T-helper 1 cell treated with Interleukin-12 subunit alpha and Interleukin-12 subunit beta and Interleukin-4 antibody, amounts not matched to agents 30 ng/mL and 1 ng/mL, for 36 hours (primary cell): ENCODE data around the gene CER1. TPM values are rescaled to one million over a fixed set of nuclear protein-coding genes. Genes with fewer than 3 reads are reported as not detected.
"Not testable (repeated sequence)": the region's sequence is repeated elsewhere in the genome, so short reads cannot be mapped to it uniquely, and the experiment has no call there.

Experiments
- intact Hi-C: fragments of 100-400 bp; cut with micrococcal nuclease; formaldehyde crosslinking; loops from one replicate; pipeline ENCODE4 v1.15.1; 2024
- total RNA-seq: library from RNA; stranded (reverse); gene quantifications from 2 replicates; pipeline ENCODE4 v1.2.3, GENCODE V29; 2022

Gene CER1
- total RNA-seq, 1 donor from 2014 or later = not detected

DNA sequence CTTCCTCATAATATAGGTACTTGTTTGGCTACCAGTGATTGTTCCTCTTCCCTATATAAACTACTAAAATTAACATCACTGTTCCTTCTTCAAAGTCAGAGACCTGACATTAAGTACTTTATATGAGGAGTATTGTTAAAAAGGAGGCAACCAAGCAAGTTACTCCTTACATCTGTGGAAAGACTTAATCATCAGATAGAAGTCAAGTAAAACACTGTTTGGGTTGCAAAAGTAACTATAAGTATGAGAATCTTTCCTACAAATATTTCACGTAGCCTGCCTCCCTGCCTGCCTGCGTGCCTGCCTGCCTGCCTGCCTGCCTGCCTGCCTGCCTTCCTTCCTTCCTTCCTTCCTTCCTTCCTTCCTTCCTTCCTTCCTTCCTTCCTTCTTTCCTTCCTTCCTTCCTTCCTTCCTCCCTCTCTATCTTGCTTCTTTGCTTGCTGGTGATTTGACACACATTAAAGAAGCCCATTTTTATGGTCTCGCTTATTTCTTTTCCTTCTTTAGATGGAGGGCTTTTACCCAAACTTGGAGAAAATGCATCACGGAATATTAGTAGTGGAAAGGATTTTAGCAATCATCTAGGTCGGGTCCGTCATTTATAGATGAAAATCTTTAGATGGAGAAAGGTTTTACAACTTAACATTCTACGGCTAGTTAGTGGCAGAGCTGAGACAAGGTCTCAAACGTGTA lies 3.2 kb downstream of the CER1 start:
- intact Hi-C loops = no loop called here

DNA sequence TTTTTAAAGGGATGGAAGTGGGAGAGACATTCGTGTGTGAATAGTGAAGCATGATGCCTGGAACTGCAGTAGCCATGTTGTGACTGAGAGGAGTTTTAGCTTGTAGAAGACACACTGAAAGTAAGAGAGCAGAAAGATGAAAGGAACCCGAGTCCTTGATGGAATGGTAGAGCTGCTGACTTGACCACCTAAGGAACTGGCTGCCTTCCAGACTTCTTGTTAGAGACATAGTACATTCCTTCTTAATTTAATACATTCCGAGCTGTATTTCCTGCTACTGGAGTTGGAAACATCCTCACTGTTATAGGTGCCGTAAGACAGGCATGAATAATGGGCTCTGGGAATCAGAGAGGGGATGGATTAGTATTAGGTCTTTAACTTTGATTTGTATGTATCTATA lies 7.4 kb downstream of the CER1 start:
- intact Hi-C loops = no loop called here

DNA sequence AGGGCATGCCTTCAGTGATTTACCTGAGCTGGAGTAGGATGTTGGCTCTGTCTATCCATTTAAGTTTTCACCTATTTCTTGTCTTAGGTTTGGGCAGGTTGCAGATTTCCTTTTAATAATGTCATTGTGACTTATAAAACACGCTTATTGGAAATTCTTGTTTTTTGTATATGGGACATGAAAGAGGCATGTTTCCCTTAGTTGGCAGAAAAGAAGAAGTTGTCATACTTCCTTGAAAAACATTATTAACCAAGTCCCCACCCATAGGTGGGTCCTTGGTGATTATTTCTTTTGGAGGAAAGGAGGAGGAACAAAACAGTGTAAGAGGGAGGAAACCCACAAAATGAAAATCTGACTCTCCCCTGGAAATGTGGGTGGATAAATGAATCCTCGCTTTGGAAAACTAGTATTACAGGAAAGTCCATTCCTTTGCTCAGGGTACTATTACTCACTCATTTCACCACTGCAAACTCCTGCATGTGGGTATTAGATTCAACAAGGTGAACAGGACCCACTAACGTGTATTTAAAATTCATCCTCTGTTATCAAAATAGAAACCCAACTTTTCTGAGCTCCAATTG lies 9.3 kb downstream of the CER1 start:
- intact Hi-C loops = no loop called here

DNA sequence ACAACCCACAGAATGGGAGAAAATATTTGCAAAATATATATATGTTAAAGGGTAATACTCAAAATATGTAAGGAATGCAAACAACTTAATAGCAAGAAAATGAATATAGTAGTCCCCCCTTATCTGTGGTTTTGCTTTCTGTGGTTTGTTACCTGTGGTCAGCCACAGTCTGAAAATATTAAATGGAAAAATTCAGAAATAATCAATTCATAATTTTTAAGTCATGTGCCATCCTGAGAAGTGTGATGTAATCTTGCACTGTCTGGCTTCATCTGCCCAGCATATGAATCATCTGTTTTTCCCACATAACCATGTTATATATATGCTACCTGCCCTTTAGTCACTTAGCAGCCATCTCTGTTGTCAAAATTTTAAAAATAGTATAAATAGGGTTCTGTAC lies 11.7 kb downstream of the CER1 start:
- intact Hi-C loops = no loop called here

DNA sequence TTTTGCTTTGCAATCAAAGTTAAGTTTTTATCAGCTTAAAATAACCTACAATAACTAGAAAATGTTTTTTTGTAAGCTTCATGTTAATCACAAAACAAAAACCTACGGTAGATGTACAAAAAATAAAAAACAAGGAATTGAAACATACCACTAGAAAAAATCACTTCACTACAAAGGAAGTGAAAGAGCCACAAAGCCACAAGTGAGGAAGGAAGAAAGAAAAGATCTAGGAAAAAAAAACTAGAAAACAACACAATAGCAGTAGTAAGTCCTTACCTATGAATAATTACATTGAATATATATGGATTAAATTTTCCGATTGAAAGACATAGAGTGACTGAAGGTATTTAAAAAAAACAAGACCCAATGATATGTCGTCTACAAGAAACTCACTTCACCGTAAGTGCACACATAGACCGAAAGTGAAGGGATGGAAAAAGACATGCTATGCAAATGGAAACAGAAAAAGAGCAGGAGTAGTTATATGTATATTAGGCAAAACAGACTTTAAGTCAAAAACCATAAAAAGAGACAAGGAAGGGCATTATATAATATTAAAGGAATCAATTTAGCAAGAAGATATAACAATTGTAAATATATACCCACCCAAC lies 15.9 kb downstream of the CER1 start:
- intact Hi-C loops = no loop called here

DNA sequence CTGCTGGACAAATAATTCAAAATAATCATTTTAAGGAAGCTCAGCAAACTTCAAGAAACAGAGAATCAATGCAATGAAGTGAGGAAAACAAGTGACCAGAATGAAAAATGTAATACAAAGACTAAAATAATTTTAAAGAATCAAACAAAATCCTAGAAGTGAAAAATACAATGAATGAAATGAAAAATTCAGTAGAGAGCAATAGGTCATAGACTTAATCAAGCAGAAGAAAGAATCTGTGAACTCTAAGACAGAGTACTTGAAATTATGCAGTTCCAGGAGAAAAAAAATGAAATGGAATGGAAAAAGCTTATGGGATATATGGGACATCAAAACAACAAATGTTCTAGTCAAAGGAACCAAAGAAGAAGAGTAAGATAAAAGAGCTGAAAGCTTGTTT lies 17.5 kb downstream of the CER1 start:
- intact Hi-C loops = no loop called here

DNA sequence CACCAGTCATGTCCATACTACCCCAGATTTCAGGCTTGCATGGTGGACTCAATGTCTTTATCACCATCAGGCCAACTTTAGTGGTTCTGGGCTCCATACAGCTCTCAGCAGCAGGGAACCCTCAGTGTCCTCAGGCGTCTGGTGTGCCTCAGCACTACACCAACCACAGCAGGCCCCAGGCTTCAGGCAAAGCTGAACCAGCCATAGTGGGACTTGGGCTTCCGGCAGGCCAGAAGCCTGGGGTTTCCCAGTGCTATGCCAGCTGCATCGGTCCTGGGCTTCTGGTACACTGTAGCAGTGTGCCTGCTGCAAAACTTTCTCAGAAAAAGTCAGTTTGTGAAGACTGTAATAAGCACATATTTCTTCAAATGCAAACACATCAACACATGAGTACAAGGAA lies 18.3 kb downstream of the CER1 start:
- intact Hi-C loops = no loop called here

DNA sequence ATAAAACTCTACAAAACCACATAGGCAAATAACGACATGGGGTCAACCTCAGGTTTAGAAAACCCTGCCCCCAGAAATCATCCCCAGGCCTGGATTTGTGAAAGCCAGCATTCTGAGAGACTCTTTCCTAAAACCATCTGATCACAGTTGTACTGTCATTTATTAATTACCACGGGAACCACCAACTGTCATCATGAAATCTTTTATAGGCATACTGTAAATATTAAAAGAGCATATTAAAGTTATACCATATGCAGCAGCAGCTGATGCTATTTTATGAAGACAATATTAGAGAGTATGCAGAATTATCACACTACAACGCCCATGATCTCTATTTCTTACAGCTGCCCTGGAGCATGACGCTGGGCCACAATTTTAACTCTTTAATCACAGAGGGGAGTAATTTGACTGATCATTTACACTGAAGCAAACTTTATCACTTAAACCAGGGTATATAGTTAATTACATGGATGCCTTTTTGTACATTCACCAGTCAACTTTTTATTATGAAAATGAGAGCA lies 20.3 kb downstream of the CER1 start:
- intact Hi-C loops = no loop called here

DNA sequence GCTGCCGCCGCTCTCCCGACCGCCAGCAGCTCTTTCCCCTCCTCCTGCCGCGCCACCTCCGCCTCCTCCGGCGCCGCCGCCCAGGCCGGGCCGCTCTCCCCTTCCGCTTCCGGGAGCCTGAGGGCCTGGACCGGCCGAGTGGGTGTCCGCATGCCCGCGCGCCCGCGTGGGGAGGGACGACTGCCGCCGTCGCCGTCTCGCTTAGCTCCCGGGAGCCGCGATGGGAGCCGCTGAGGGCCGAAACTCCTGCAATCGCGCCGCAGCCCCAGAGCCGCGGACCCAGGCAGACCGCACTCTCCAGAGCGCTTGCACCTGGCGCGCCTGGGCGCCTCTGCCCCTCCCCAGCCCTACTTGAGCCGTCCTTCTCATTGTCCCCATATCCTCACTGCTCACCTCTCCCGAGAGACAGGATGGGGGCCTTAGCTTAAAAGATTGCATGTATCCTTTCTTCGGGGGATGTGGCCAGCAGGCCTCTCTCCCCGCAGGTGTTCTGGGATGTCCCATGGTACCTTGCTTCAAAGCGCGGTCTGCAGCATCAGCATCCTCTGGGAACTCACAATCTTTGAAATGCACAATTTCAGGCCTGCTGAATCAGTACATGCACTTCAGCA lies 29.2 kb downstream of the CER1 start, which contains the start of gene ZDHHC21:
TSS of gene ZDHHC21 (minus strand) at position 182 of the 611 bp plus-strand sequence. CDS start 19,092 bp downstream, outside the sequence.
- intact Hi-C loops = loop anchor here (1.0 to 10.0 kb wide), 7 partner anchors 37 to 818 kb away; no protein-coding TSS in a partner anchor

DNA sequence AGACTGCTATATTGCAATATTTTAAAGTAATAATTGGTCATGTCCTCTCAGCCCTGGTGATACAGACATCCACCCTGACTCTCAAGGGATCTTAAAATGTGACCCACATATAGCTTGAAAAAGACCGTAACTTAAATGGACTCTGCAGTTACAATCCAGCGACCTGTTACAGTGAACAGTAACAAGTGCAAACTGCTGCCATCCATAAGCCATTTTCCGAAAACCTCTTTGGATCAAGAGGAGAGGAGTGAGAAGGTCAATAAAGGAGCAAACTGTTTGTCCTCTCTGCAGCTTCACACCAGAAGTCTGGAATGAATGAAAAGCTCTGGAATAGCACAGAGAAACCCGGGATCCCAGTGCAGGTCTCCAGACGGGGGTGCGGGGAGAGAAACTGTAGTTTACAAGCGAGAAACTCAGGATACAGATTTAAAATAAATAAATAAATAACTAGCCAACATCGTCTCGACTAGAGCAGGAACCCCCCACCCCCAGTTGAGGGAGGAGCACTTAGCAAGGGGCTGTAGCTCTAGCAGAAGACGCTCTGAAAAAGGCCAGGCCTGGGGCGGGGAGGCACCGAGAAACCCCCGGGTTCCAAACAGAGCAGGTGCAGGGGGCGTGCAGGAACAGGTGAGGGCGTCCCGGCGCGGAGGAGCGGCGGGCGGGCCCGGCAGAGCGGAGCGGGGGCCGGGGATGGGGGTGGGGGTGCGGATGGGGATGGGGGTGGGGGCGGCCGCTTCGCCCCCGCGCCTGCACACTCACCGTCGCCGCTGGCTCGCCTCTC lies 29.9 kb downstream of the CER1 start:
- intact Hi-C loops = loop anchor here (1.0 to 10.0 kb wide), 7 partner anchors 36 to 819 kb away; no protein-coding TSS in a partner anchor

DNA sequence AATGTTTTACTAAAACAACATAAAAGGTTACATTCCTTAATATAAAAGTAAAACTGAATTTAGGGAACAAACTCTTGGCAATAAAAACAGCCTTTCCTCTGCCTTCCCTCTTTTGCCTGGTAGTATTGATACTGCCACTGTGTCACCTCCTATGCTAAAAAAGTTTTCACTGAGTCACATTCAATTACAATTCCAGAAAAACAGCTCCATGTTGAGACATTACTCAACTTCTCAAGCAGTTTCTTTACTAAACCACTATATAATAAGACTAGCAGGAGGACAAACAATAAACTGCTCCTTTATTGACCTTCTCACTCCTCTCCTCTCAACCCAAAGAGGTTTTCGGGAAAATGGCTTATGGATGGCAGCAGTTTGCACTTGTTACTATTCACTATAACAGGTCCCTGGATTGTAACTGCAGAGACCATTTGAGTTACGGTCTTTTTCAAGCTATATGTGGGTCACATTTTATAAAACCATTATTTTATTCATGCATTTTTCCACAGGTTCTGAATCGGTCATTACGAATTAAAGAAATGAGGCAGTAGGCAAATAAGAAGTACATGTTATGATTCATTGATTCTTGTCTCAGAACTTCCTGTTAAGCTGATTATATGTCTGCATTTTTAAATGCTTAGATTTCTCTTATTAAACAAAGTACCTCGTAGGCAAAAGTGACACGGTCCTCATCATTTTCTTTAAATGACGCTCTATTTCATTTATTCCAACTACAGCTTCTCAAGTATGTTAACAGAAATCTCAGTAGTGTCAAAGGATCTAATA lies 31.4 kb downstream of the CER1 start:
- intact Hi-C loops = loop anchor here (10.0 kb wide), 2 partner anchors 444 to 624 kb away; no protein-coding TSS in a partner anchor

DNA sequence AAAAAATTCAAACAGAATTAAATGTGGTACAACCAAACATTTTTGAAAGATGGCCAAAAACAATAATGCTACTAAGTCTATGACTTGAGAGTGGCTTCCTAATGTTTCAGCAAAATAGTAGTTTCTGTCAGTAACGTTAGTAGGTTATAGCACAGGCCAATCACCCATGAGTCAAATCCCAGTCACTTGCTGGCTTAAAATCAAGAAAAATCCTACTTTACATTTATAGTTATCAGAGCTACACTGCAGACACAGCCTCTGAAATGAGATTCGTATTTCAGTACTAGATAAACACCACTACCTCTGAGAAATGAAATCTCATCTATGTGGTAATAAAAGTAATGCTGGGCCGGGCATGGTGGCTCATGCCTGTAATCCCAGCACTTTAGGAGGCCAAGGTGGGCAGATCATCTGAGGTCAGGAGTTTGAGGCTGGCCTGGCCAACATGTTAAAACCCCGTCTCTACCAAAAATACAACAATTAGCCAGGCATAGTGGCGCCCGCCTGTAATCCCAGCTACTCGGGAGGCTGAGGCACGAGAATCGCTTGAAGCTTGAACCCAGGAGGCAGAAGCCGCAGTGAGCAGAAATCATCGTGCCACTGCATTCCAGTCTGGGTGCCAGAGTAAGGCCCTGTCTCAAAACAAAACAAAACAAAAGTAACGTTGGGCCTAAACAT lies 35.4 kb downstream of the CER1 start:
- intact Hi-C loops = no loop called here

DNA sequence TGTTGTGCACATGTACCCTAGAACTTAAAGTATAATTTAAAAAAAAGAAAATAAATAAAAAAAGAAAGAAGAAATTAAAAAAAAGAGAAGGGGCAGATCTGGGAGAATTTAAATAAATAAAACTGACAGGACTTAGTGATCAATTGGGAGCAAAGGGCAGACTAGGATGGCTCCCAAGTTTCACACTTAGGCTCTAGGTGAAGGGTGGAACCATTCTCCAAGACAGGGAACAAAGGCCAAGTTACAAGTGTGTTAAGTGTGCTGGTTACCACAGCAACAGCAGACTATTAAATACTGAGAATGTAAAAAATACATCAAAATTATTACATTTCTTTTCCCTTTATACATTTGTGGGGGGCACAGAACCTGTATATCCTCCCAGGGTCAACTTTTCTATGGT lies 36.4 kb downstream of the CER1 start:
- intact Hi-C loops = no loop called here

DNA sequence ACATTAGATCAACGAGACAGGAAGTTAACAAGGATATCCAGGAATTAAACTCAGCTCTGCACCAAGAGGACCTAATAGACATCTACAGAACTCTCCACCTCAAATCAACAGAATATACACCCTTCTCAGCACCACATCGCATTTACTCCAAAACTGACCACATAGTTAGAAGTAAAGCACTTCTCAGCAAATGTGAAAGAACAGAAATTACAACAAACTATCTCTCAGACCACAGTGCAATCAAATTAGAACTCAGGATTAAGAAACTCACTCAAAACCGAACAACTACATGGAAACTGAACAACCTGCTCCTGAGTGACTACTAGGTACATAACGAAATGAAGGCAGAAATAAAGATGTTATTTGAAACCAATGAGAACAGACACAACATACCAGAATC lies 39.9 kb downstream of the CER1 start:
- intact Hi-C loops = not testable (repeated sequence)

DNA sequence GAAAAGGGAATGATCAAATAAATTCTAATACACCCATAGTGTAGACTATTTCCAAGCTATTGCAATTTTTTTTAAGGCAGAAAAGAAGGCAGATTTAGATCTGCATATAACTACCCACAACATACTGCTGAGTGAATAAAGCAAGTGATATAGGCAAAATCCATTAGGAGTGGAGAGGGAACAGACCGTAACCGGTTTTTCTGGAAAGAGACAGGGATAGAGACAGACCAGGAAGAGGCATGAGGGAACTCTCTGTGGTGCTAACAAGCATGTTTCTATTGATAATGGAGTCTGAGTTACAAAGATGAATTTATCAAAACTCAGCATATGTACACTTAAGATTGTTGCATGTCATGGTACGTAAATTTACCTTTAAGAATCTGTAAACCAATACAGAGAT lies 43.8 kb downstream of the CER1 start:
- intact Hi-C loops = no loop called here

DNA sequence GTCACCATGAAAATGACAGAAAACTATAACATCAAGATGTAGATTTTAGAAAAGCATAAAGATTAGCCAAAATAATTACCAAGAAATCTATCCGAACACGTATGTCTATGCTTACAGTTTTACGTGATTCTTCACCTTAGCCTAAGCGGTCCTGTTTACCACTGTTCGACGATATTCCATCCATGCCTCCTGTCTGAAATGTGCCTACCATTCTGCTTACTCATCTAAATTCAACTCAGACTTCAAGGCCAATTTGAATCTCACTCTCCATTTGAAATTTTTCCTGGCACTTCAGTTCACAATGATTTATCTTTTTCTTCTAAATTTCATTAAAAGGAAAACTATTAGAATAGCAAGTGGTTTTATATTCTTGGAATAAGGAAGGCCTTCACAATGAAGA lies 44.7 kb downstream of the CER1 start:
- intact Hi-C loops = no loop called here

DNA sequence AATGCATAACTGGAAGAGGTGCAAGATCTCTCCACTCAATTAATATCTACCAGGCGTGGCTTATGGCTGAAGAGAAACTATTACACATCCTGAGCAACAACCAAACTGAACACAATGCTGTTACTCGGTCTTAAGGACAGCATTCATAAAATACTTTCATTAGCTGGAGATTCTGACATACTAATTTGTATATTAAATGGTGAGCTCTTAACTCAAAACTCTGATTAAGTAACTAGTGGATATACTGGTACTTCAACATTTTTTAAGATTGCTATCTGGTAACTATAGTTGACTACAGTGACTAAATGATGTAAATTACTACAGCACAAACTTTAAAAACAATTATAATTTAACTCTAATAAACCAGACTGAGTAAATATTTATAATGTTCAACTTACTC lies 45.1 kb downstream of the CER1 start:
- intact Hi-C loops = no loop called here

DNA sequence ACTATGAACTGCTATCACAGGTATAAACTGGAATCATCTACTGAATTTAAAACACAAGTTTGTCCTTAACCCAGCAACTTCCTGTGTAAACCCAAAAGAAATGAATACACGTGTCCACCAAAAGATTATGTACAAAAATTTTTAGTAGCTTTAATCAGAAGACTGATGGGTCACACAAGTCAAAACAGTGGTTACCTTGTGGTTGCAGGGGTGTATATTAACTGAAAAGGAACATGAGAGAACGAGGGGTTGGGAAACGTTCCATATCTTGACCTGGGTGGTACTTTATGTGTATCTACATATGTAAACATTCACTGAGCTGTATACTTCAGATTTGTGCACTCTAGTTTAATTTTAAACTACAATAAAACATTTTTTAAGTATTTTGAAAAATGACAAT lies 47.9 kb downstream of the CER1 start:
- intact Hi-C loops = no loop called here

DNA sequence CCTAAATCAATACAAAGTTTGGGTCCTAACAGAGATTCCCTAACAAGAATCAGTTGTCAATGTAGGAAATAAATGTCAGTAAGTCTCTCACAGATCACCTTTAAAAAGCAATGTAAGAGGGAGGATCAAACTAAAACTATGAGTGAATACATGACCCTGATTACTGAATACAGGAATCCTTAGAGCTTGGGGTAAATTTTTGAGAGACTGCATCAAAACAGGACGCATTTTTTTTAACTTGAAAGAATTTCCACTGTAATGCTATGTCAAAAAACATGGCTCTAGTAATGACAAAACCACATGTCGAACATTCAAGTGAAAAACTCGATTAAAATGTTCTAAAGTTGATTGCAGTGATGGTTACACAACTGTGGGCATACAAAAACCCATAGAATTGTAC lies 51.2 kb downstream of the CER1 start:
- intact Hi-C loops = no loop called here

DNA sequence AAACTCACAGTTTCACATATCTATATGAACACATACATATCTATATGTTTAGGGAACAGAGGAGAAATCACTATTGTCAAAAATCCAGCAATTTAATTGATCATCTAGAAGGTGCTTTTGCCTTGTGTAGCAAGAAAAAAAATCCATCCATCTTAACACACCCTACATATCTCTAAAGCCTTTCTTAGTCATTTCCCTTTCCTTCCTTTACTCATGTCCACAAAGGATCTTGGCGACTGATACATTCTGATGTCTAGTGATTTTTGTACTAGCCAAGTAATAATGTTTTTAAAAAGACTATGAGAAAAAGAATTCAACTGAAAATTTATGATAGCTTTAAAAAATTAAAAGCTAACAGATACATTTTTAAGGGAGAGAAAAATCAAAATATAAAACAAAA lies 51.8 kb downstream of the CER1 start:
- intact Hi-C loops = no loop called here
